A549 (cell line): Measurements from ENCODE around the gene HAND2.

Experiments used
- BCL3 ChIP-seq: fragments of >200 bp; sonication (Bioruptor Twin); formaldehyde crosslinking; IDR thresholded peaks from 3 replicates; pipeline ENCODE4 v1.6.1; 2016
- CTCF ChIP-seq: fragments of >200 bp; sonication (Bioruptor Twin); formaldehyde crosslinking; IDR thresholded peaks from 3 replicates; pipeline ENCODE4 v1.5.1; 2016
- ESRRA ChIP-seq: fragments of 150-350 bp; IDR thresholded peaks from 2 replicates; pipeline ENCODE4 v1.6.1; 2014; ENCODE audit warnings: mild to moderate bottlenecking, low read length, borderline replicate concordance
- FOSL2 ChIP-seq, 2 experiments: fragments of 450-650 bp in 1 of 2; fragments of >200 bp in 1 of 2; sonication (Bioruptor Twin) in 1 of 2; formaldehyde crosslinking; IDR thresholded peaks; 2 replicates each; pipeline versions ENCODE4 v1.5.0 to v1.6.1; 2016 to 2020; ENCODE audit warnings: mild to moderate bottlenecking in 1 of 2, moderate library complexity in 1 of 2
- HDAC2 ChIP-seq: fragments of 200-600 bp; sonication (generic); IDR thresholded peaks from 2 replicates; pipeline ENCODE4 v1.6.1; 2016
- HMGXB4 ChIP-seq: fragments of 250-450 bp; sonication (Bioruptor Pico); IDR thresholded peaks from 2 replicates; pipeline ENCODE4 v1.5.0; 2021; ENCODE audit warnings: mild to moderate bottlenecking, moderate library complexity, borderline replicate concordance
- KDM1A ChIP-seq: fragments of 200-600 bp; sonication (generic); IDR thresholded peaks from 2 replicates; pipeline ENCODE4 v1.6.1; 2016; ENCODE audit warnings: low read depth, mild to moderate bottlenecking
- MYC ChIP-seq: IDR thresholded peaks from 2 replicates; pipeline ENCODE4 v1.6.1; 2012; ENCODE audit warnings: mild to moderate bottlenecking, inconsistent platforms, low read length, improper control_type of control experiment, borderline replicate concordance
- NR3C1 ChIP-seq: fragments of >200 bp; sonication (Bioruptor Twin); formaldehyde crosslinking; IDR thresholded peaks from 3 replicates; pipeline ENCODE4 v1.6.1; 2017
- RAD21 ChIP-seq, 2 experiments: fragments of >200 bp in 1 of 2; sonication (Bioruptor Twin) in 1 of 2; formaldehyde crosslinking in 1 of 2; IDR thresholded peaks in 1 of 2; conservative IDR thresholded peaks in 1 of 2; 2 replicates in 1 of 2; 3 replicates in 1 of 2; pipeline ENCODE4 v1.6.1; 2012 to 2018; ENCODE audit warnings: inconsistent platforms in 1 of 2
- REST ChIP-seq: fragments of 200-600 bp; sonication (generic); IDR thresholded peaks from 2 replicates; pipeline ENCODE4 v1.6.1; 2016; ENCODE audit warnings: antibody characterized with exemption, mild to moderate bottlenecking, moderate library complexity
- TF ChIP-seq, protein P1 (sequence below): IDR thresholded peaks from 2 replicates; pipeline ENCODE4 v1.6.1; 2012
- TF ChIP-seq, protein P2 (sequence below): IDR thresholded peaks from 2 replicates; pipeline ENCODE4 v1.6.1; 2012

- TF ChIP-seq, protein P1, sequence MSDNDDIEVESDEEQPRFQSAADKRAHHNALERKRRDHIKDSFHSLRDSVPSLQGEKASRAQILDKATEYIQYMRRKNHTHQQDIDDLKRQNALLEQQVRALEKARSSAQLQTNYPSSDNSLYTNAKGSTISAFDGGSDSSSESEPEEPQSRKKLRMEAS, result no peak
- TF ChIP-seq ESRRA, result no peak
- no peak for TF ChIP-seq CTCF
- no peak for TF ChIP-seq FOSL2 (IDR thresholded peaks at IDR 0.05)
- TF ChIP-seq FOSL2 (CRISPR knock-in tag; IDR thresholded peaks at IDR 0.05), result no peak
- TF ChIP-seq REST, result no peak
- TF ChIP-seq MYC, result no peak
- TF ChIP-seq KDM1A, result no peak
- no peak for TF ChIP-seq HMGXB4 (CRISPR knock-in tag)
- no peak for TF ChIP-seq RAD21 (conservative IDR thresholded peaks at IDR 0.05 in 1 of 2, IDR thresholded peaks at IDR 0.05 in 1 of 2)
- TF ChIP-seq NR3C1, result no peak
- TF ChIP-seq HDAC2, result no peak
- no peak for TF ChIP-seq BCL3
- TF ChIP-seq, protein P2, sequence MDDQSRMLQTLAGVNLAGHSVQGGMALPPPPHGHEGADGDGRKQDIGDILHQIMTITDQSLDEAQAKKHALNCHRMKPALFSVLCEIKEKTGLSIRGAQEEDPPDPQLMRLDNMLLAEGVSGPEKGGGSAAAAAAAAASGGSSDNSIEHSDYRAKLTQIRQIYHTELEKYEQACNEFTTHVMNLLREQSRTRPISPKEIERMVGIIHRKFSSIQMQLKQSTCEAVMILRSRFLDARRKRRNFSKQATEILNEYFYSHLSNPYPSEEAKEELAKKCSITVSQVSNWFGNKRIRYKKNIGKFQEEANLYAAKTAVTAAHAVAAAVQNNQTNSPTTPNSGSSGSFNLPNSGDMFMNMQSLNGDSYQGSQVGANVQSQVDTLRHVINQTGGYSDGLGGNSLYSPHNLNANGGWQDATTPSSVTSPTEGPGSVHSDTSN, result no peak
These were observed 15.3 kb downstream of the HAND2 start for GRCh38 chr4:173514641-173515217.
